Small intestine (tissue), 7 donors: ENCODE data around the gene SERPING1. TPM values are rescaled to one million over a fixed set of nuclear protein-coding genes. Genes with fewer than 3 reads are reported as not detected.

Experiments
- DNase-seq, 2 donors: peaks; one replicate each; pipeline versions ENCODE4 v3.0.0 to v3.0.0-alpha.2; 2013
- FAIRE-seq: peaks from 2 replicates; lab custom pipeline; 2012; peaks lifted over from hg19 to GRCh38; lab: Jason Lieb, UNC
- H3K27ac ChIP-seq, 3 donors: one replicate each; pipeline ENCODE4 v1.5.1; 2013; ENCODE audit warnings: low read length in 2 of 3, mild to moderate bottlenecking in 2 of 3, control low read depth in 1 of 3, inconsistent platforms in 1 of 3, low read depth in 1 of 3, moderate library complexity in 1 of 3
- H3K27me3 ChIP-seq, 3 donors: one replicate each; pipeline ENCODE4 v1.6.1; 2013; ENCODE audit warnings: low read length in 3 of 3, inconsistent platforms in 1 of 3; ENCODE audit not compliant: control insufficient read depth in 3 of 3, insufficient read depth in 3 of 3
- H3K36me3 ChIP-seq, 3 donors: one replicate each; pipeline ENCODE4 v1.6.1; 2013; ENCODE audit warnings: low read length in 3 of 3, inconsistent platforms in 1 of 3, low read depth in 1 of 3, mild to moderate bottlenecking in 1 of 3, moderate library complexity in 1 of 3; ENCODE audit not compliant: control insufficient read depth in 3 of 3, insufficient read depth in 2 of 3
- H3K4me1 ChIP-seq, 3 donors: one replicate each; pipeline ENCODE4 v1.6.1; 2013; ENCODE audit warnings: low read length in 2 of 3, inconsistent platforms in 1 of 3, low read depth in 1 of 3, mild to moderate bottlenecking in 1 of 3, moderate library complexity in 1 of 3; ENCODE audit not compliant: control insufficient read depth in 3 of 3, insufficient read depth in 2 of 3
- H3K4me3 ChIP-seq, 3 donors: one replicate each; pipeline ENCODE4 v1.5.1; 2013; ENCODE audit warnings: low read length in 3 of 3, control low read depth in 1 of 3, inconsistent platforms in 1 of 3, low read depth in 1 of 3, mild to moderate bottlenecking in 1 of 3, moderate library complexity in 1 of 3
- H3K9me3 ChIP-seq, 2 donors: one replicate each; pipeline ENCODE4 v1.6.1; 2013; ENCODE audit warnings: low read depth in 1 of 2, low read length in 1 of 2; ENCODE audit not compliant: control insufficient read depth in 2 of 2, insufficient read depth in 1 of 2
- WGBS, 3 donors: extraction: QIAGEN DNeasy Blood & Tissue Kit; methylation state at CpG; one replicate each; pipeline ENCODE4 v1.1.7; 2013; 5-methylcytosine and 5-hydroxymethylcytosine counted together
- polyA plus RNA-seq, 4 donors: library from polyadenylated mRNA; stranded (reverse) in 3 of 4; unstranded in 1 of 4; fragments of 200-250 nt in 3 of 4; fragments of 120-200 nt in 1 of 4; gene quantifications; one replicate each; pipeline versions ENCODE4 v1.2.1 to v1.2.3, GENCODE V29; 2013
- donor health status: healthy with polysubstance abuse.
- donor health status: control.
- donor health status: control.
- donor health status: Bipolar disorder and iron deficiency.
- donor health status: healthy.

Gene SERPING1
- polyA plus RNA-seq, 4 donors, result 5.4 to 201 (median 20.3) TPM

GRCh38 chr11:57562596-57562995 is 34.9 kb upstream of the SERPING1 start:
- FAIRE-seq (no peak), DNase-seq (no peak)
- H3K4me1 ChIP-seq, result peaks cover 2 to 18% (median 6%) of the 10 kb centered on the region in 3 donors
- H3K36me3 ChIP-seq, result peaks cover 2 to 23% (median 4%) of the 10 kb centered on the region in 3 donors
- no peaks in the 10 kb centered on the region for H3K27me3 ChIP-seq
- WGBS, 3 donors, result 75 to 79% (median 76%) methylated on average over 4 of the region's 4 CpGs
- H3K4me3 ChIP-seq, result no peak overlapping the region
- no peaks in the 10 kb centered on the region for H3K9me3 ChIP-seq
- no peak overlapping the region for H3K27ac ChIP-seq

- DNase-seq, result peak; percentile 89
- H3K4me3 ChIP-seq, result peak overlapping the region; percentile 74 to 94 (median 84)
- H3K36me3 ChIP-seq, result peaks cover 0 to 6% (median 0%) of the 10 kb centered on the region in 3 donors
- H3K27me3 ChIP-seq, result no peaks in the 10 kb centered on the region
- peak overlapping the region; percentile 51 to 86 (median 83) for H3K27ac ChIP-seq
- no peaks in the 10 kb centered on the region for H3K9me3 ChIP-seq
- no peak for FAIRE-seq
- WGBS, 3 donors, result 5 to 17% (median 10%) methylated on average over 4 of the region's 4 CpGs
- H3K4me1 ChIP-seq, result peaks cover 2 to 18% (median 9%) of the 10 kb centered on the region in 3 donors
Observed at GRCh38 chr11:57566005-57566904, 31.2 kb upstream of the SERPING1 start.

GRCh38 chr11:57566905-57567514 is 30.5 kb upstream of the SERPING1 start:
- H3K36me3 ChIP-seq, result peaks cover 0 to 5% (median 0%) of the 10 kb centered on the region in 3 donors
- H3K9me3 ChIP-seq, result no peaks in the 10 kb centered on the region
- H3K27me3 ChIP-seq, result no peaks in the 10 kb centered on the region
- H3K4me1 ChIP-seq, result peaks cover 2 to 18% (median 5%) of the 10 kb centered on the region in 3 donors
- DNase-seq, result peak; percentile 57 to 59
- H3K27ac ChIP-seq, result peak overlapping the region; percentile 51 to 85 (median 83)
- H3K4me3 ChIP-seq, result peak overlapping the region; percentile 74 to 94 (median 84)
- no peak for FAIRE-seq
- WGBS, 3 donors, result 2 to 5% (median 2%) methylated on average over 14 to 15 of the region's 15 CpGs

- H3K4me3 ChIP-seq, result peak within 1 kb of the TSS; percentile 74 to 94 (median 84)
- no peaks in the 10 kb centered on the region for H3K27me3 ChIP-seq
- peak within 1 kb of the TSS; percentile 69 to 85 (median 83) for H3K27ac ChIP-seq
- H3K9me3 ChIP-seq, result no peaks in the 10 kb centered on the region
- no peak for FAIRE-seq
- H3K4me1 ChIP-seq, result peaks cover 2 to 18% (median 5%) of the 10 kb centered on the region in 3 donors
- peak; percentile 75 to 78 for DNase-seq
- no peaks in the 10 kb centered on the region for H3K36me3 ChIP-seq
- 0 to 1% (median 1%) methylated on average over 69 to 92 of the region's 92 CpGs for WGBS, 3 donors
Observed at GRCh38 chr11:57567515-57568329, 29.8 kb upstream of the SERPING1 start, which contains the start of gene UBE2L6. TSS of gene UBE2L6 (minus strand) at chr11:57567672. CDS start at chr11:57567611, 61 bp downstream.

- Histone ChIP-seq H3K4me3 (peak overlapping the region; percentile 74 to 94 (median 84)), H3K27me3 (no peaks in the 10 kb centered on the region), H3K36me3 (no peaks in the 10 kb centered on the region), H3K9me3 (no peaks in the 10 kb centered on the region), H3K4me1 (peaks cover 2 to 18% (median 5%) of the 10 kb centered on the region in 3 donors), H3K27ac (peak overlapping the region; percentile 69 to 85 (median 83))
- WGBS, 3 donors, result 28 to 39% (median 35%) methylated on average over 6 of the region's 6 CpGs
- DNase-seq (peak in 1 of 2 donors; percentile 91), FAIRE-seq (no peak)
Observed at GRCh38 chr11:57568330-57568766, 29.1 kb upstream of the SERPING1 start.

GRCh38 chr11:57571606-57572005 is 25.9 kb upstream of the SERPING1 start:
- 39 to 57% (median 55%) methylated on average over 2 of the region's 2 CpGs for WGBS, 3 donors
- Histone ChIP-seq H3K36me3 (no peaks in the 10 kb centered on the region), H3K9me3 (no peaks in the 10 kb centered on the region), H3K4me3 (no peak overlapping the region), H3K27me3 (no peaks in the 10 kb centered on the region), H3K27ac (no peak overlapping the region), H3K4me1 (peaks cover 0 to 4% (median 3%) of the 10 kb centered on the region in 3 donors)
- DNase-seq, result no peak
- no peak for FAIRE-seq

- 58 to 72% (median 63%) methylated on average over 4 of the region's 4 CpGs for WGBS, 3 donors
- H3K27ac ChIP-seq, result no peak overlapping the region
- no peak for FAIRE-seq
- H3K9me3 ChIP-seq, result no peaks in the 10 kb centered on the region
- no peaks in the 10 kb centered on the region for H3K4me1 ChIP-seq
- H3K27me3 ChIP-seq, result no peaks in the 10 kb centered on the region
- no peaks in the 10 kb centered on the region for H3K36me3 ChIP-seq
- no peak overlapping the region for H3K4me3 ChIP-seq
- DNase-seq, result no peak
Observed at GRCh38 chr11:57574061-57574460, 23.4 kb upstream of the SERPING1 start.
